ENCODE results near the gene ENDOD1. TPM values are rescaled to one million over a fixed set of nuclear protein-coding genes. Genes with fewer than 3 reads are reported as not detected.

ENDOD1 gene
- total RNA-seq, 2 donors from 2014 or later, result 49.6 to 79.8 TPM

GRCh38 chr11:95050595-95051202, 38.9 kb upstream of the ENDOD1 start:
- TF ChIP-seq CTCF (IDR thresholded peaks at IDR 0.05) (no peak), POLR2AphosphoS5 (IDR thresholded peaks at IDR 0.05) (no peak), POLR2A (IDR thresholded peaks at IDR 0.05) (no peak)
- no peak for DNase-seq (ENCODE audit: low spot score)
- no peaks in the 10 kb centered on the region for H3K36me3 ChIP-seq
- intact Hi-C loops (cut with DNase I), result no loop called here
- no peaks in the 10 kb centered on the region for H3K27me3 ChIP-seq (replicated peaks; ENCODE audit: insufficient read depth)
- no peak overlapping the region for H3K4me3 ChIP-seq
- no peak overlapping the region for H3K27ac ChIP-seq
- H3K9me3 ChIP-seq, result no peaks in the 10 kb centered on the region
- H3K4me1 ChIP-seq (replicated peaks), result no peaks in the 10 kb centered on the region
- 97% methylated on average over 22 of the region's 22 CpGs for WGBS

GRCh38 chr11:95054356-95054755, 35.3 kb upstream of the ENDOD1 start:
- no peak overlapping the region for H3K27ac ChIP-seq
- H3K4me3 ChIP-seq, result no peak overlapping the region
- no peak for DNase-seq (ENCODE audit: low spot score)
- no peak for TF ChIP-seq CTCF (IDR thresholded peaks at IDR 0.05)
- no peak for TF ChIP-seq POLR2A (IDR thresholded peaks at IDR 0.05)
- no peak for TF ChIP-seq POLR2AphosphoS5 (IDR thresholded peaks at IDR 0.05)
- H3K36me3 ChIP-seq, result no peaks in the 10 kb centered on the region
- H3K4me1 ChIP-seq (replicated peaks), result no peaks in the 10 kb centered on the region
- intact Hi-C loops (cut with DNase I), result no loop called here
- no peaks in the 10 kb centered on the region for H3K27me3 ChIP-seq (replicated peaks; ENCODE audit: insufficient read depth)
- whole genome bisulfite sequencing, result 91% methylated on average over 2 of the region's 2 CpGs
- H3K9me3 ChIP-seq, result no peaks in the 10 kb centered on the region

- intact Hi-C loops (cut with DNase I), result no loop called here
- H3K27me3 ChIP-seq (replicated peaks; ENCODE audit: insufficient read depth), result no peaks in the 10 kb centered on the region
- TF ChIP-seq POLR2A (IDR thresholded peaks at IDR 0.05), result no peak
- no peak for TF ChIP-seq POLR2AphosphoS5 (IDR thresholded peaks at IDR 0.05)
- no peak for TF ChIP-seq CTCF (IDR thresholded peaks at IDR 0.05)
- H3K4me3 ChIP-seq, result no peak overlapping the region
- no peaks in the 10 kb centered on the region for H3K9me3 ChIP-seq
- H3K27ac ChIP-seq, result no peak overlapping the region
- H3K36me3 ChIP-seq, result no peaks in the 10 kb centered on the region
- 43% methylated on average over 2 of the region's 2 CpGs for WGBS
- DNase-seq (ENCODE audit: low spot score), result no peak
- no peaks in the 10 kb centered on the region for H3K4me1 ChIP-seq (replicated peaks)
Measured at GRCh38 chr11:95055283-95055897, 34.3 kb upstream of the ENDOD1 start.

DNA sequence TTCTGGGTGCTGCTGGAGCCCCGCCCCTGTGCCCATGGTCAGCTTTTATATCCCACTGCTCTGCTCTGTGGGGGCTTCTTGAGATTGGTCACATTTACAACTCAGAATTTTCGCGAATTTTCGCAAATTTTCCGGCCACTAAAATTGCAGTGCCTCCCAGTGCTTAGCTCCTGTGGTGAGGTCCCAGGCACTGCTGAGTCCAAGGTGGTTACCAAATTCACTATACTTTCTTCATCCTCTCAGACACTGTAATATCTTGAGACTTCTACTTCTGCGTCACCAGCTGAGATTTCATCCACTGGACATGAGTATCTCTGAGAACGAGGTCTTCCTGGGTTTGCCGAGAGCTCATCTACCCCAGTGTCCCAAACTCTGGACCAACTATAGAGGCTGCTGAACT, 31.7 kb upstream of the ENDOD1 start:
- H3K9me3 ChIP-seq, result no peaks in the 10 kb centered on the region
- H3K27me3 ChIP-seq (replicated peaks; ENCODE audit: insufficient read depth), result no peaks in the 10 kb centered on the region
- WGBS, result 96% methylated on average over 8 of the region's 8 CpGs
- H3K4me3 ChIP-seq, result no peak overlapping the region
- DNase-seq (ENCODE audit: low spot score), result no peak
- H3K36me3 ChIP-seq, result no peaks in the 10 kb centered on the region
- H3K4me1 ChIP-seq (replicated peaks), result no peaks in the 10 kb centered on the region
- intact Hi-C loops (cut with DNase I), result no loop called here
- H3K27ac ChIP-seq, result no peak overlapping the region
- TF ChIP-seq POLR2AphosphoS5 (IDR thresholded peaks at IDR 0.05) (no peak), POLR2A (IDR thresholded peaks at IDR 0.05) (no peak), CTCF (IDR thresholded peaks at IDR 0.05) (no peak)

GRCh38 chr11:95058621-95059020, 31.0 kb upstream of the ENDOD1 start:
- Histone ChIP-seq H3K4me1 (replicated peaks) (no peaks in the 10 kb centered on the region), H3K9me3 (no peaks in the 10 kb centered on the region), H3K27me3 (replicated peaks; ENCODE audit: insufficient read depth) (no peaks in the 10 kb centered on the region), H3K36me3 (no peaks in the 10 kb centered on the region), H3K27ac (no peak overlapping the region), H3K4me3 (no peak overlapping the region)
- WGBS, result 60% methylated on average over 1 of the region's 1 CpG
- TF ChIP-seq CTCF (IDR thresholded peaks at IDR 0.05), result no peak
- intact Hi-C loops (cut with DNase I), result no loop called here
- no peak for DNase-seq (ENCODE audit: low spot score)

All from prostate gland (tissue), 2 donors.